Activated CD4-positive, alpha-beta T cell treated with anti-CD3 and anti-CD28 coated beads, Interleukin-2, amount 50 U/mL, for 1 hour (primary cell): ENCODE measurements around the gene THBS2.
"Not testable (repeated sequence)": the region's sequence is repeated elsewhere in the genome, so short reads cannot be mapped to it uniquely, and the experiment has no call there.

Experiments
- DNase-seq: peaks from one replicate; pipeline ENCODE4 v3.0.0-alpha.2; 2020

Gene THBS2

DNA sequence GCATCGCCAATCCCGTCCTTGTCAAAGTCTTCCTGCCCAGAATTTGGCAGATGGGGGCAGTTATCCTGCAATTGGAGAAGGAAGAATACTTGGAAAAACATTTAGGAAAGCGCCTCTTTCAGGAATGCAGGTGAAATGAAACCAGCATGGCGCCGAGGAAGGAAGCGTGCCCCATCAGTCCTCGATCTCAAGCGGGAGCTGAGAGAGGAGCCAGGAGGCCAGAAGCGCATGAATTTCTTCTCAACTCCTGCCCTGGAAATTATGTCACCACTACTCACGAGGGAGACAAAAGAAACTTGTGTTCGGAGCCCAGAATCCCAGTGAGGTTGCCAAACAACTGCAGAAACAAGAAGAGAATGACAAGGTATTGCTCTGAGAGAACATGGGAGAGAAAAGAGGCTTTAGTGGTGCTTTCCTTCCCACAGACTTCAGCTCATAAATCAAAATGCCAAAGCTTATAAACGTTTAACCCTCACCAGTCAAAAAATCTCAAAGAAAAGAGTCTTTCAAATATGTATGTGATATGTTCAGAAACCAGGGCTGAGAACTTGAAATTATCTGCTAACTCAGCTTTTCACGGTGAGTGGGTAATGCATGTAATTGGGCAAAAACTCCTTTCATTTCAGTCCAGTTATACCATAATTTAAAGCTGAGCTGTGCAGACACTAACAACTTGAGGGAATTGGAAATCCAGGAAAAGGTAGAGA, 23.9 kb downstream of the THBS2 start:
- no peak for DNase-seq

DNA sequence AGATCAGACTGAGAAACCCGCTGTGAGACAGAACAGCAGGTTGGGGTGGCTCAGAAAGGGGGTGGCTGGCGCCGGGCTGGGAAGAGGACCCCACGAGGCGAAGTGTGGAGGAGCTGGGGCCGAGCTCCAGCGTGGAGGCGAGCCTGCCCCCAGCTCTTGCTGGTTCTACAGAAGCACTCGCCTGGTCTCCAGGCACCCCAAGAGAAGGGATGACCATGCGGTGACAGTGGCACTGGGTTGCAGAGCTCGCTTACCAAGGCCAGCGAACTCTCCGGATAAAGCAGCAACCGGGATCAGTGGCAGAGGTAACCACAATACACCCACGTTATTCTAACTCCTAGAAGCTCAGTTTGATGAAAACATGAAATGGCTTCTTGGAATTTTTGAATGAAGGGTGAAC, 26.5 kb downstream of the THBS2 start:
- DNase-seq: no peak

DNA sequence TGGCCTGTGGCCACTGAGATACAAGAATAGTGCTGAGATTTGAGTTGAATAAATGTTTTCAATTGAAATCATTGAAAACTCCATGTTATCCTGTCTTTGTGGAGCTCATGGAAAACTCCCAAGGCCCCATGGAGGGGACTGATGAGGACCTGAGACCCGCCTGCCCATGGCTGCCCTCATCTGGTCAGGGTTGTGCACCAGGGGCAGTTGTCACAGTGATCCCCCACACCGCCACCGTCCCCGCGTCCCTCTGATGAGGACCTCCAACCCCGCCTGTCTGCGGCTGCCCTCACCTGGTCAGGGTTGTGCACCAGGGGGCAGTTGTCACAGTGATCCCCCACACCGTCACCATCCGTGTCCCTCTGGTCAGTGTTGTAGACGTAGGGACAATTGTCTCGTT, 27.8 kb downstream of the THBS2 start:
- no peak for DNase-seq

DNA sequence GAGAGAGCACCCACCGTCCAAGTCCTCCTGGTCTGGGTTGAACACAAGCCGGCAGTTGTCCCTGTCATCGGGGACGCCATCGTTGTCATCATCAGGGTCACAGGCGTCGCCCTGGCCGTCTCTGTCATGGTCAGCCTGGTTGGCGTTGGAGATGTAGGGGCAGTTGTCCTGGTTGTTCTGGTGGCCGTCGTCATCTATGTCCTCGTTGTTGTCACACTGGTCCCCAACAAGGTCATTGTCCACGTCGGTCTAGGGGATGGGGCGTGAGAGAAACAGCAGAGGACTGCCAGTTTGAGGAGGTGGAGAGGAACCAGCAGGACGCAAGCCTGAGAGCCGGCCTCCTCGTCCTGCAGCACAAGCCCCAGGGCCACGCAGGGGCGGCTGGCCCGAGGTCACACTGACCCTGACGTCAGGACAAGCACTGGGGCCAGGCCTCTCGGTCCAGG, 28.5 kb downstream of the THBS2 start:
- no peak for DNase-seq

DNA sequence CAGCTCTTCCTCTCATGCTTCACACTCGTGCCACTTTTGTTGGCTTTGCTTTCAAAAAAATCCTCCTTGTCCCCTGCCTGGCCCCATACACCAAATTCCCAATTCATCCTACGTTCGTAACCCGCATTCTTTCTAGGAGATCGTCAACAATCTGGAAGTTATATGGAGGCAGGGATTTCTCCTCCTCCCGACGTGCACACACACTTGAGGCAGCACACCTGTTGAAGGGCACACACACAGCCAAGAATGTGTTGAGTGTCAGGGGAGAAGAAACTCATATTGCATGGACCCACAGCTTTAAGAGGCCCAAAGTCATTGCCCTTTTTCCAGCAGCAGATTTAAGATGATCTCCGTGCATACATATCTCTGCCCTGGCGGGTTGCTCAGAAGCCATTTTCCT, 28.9 kb downstream of the THBS2 start:
- no peak for DNase-seq

DNA sequence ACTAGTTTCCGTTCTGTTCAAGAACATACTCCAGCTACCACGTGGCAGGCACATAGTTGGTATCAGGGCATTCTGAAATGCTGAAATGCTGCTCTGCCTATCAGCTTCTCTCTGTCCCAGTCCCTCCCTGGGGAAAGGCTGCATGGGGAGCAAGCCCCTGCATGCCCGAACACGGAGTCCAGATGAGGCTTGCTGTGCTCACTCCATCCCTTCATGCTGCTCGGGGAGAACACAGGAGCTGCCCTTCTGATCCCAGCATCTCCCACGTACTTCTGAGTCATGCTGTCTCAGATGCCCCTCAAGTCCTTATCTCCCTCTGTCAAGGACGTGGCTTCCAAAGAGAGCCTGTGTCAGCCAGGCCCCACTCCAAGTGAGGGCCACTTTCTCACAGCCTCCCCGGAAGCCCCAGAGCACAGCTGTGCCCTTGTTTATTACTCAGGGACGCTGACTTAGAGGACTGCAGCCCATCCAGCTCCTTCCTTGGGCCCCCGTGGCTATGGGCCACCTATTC, 29.4 kb downstream of the THBS2 start:
- DNase-seq: no peak

DNA sequence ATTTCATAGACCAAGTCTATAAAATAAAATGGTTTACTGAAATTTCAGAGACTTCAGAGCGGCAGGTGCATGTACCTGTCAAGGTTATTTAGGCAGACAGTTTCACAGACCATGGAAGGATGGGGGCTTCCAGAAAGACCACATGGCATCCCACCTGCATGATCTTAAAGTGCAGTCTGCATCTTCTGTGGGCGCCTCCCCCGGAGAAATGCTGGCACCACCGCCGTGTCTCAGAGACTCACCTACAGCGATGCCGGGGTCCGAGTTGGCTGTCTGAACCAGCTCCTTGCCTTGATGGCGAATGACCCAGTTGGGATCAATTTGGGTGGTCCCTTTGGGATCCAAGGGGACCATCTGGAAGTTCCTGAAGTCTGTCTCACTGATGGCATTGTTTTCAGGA, 30.6 kb downstream of the THBS2 start:
- DNase-seq: no peak

DNA sequence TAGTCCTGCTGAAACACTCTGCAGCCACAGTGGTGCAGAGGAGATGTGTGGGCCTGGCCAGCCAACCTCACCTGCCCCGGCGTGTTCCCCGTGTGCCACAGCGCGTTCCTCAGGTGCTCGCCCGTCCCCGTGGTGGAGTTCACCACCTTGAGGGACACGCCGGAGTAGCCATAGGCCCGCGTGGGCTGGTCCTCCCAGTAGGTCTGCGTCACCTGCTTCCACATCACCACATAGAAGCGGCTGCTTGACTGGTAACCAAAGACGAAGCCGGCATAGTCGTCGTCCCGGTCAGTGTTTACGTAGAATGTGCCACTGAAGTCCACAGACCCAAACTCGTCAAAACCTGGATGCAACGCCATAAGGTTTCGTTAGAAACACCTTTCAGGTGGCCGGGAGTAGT, 31.5 kb downstream of the THBS2 start:
- no peak for DNase-seq

DNA sequence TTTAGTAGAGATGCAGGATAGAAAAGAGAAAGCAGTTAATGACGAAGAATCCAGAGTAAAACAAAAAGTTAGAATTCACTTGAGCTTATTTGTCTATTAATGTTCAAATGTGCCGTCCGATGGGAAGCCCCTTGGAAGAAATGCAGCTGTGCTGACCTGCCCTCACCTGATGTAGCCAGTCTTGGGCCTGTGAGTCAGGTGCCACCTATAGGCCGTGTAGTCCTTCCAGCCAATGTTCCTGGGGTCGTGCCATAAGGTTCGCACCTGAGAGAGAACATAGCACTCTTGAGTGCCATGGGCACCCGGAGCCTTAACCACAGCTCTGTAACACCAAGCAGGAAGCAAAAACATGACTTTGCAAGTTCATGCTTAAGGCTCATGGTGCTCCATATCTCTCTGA, 32.4 kb downstream of the THBS2 start:
- DNase-seq: no peak

DNA sequence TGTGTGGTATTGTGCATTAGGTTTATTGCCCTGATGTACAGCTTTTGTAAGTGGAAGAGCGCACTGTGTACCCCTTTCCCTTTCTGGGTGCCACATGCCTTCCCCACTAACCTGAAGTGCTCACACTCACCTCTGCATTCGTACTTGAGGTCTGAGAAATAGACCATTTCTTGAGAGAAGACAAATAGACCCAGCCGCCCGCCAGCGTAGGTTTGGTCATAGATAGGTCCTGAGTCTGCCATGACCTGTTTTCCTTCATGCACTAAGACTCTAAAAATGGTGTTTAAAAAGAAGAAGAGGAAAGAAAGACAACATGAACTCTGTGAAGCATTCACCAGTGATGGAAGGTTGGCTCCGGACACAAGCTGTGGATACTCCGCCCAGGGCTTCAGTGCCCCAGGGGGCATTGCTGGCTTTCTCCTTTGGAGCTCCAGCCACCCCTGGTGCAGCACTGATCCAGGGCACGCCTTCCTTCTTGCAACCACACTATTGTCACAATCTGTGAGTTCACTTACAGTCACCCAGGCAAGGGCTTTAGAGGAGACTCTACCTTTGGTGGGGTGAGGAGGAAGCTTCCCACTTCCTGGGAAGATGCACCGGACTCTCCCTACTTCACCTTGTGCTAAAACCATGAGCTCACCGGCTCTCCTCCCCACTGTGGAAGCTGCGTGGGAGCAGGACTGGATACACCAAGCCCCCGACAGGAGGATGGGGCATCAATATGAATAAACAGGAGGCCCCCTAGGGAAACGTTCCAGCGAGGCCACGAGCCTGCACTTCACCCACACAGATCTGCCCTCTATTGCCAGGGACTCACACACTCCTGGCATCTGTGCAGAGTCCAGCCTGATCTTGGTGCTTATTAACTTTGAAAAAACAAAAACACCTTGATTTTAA, 33.3 kb downstream of the THBS2 start:
- no peak for DNase-seq

DNA sequence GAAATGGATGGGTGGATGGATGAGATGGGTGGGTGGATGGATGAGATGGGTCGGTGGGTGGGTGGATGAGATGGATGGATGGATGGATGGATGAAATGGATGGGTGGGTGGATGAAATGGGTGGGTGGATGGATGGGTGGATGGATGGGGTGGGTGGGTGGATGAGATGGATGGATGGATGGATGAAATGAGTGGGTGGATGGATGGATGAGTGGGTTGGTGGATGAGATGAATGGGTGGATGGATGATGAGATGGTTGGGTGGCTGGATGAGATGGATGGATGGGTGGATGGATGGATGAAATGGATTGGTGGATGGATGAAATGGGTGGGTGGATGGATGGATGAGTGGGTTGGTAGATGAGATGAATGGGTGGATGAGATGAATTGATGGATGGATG, 35.7 kb downstream of the THBS2 start:
- no peak for DNase-seq

DNA sequence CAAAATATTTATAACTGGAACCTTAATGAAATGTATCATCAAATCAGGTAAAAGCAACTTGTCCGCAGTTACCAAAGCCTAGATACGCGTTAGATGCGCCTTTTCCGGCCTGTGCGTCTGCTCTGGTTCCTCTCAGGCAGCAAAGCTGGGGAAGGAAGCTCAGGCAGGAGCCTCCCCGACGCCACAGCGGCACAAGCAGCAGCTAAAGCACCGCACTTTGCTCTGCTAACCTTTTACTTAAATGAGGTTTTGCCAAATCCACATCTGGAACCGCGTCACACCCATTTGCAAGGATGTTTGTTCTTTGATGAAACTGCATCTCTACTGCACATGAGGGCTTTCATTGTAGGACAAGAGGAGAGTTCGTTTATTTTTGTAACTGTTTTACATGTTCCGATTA, 36.8 kb downstream of the THBS2 start:
- no peak for DNase-seq

DNA sequence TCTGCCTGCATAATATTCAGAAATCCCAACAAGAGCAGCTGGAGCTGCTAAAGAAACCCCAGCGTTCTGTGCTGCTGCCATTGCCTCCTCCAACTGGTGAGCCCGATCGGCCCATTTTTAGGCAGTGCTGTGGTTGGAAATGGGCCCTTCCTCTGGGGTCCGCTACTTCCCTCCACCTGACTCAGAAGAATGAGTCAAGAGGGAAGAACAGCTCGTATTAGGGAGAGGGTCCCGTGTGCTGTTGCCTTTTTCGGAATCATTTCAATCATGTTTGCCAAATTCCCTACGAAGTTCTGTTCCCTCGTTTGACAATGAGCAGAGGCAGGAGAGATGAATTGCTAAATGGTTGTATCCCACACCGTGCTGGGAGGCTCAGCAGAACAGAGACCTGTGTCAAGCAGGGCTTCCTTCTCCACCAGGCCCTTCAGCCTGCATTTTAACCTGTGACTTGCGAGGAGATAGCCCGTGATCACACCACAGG, 38.4 kb downstream of the THBS2 start:
- DNase-seq: no peak

DNA sequence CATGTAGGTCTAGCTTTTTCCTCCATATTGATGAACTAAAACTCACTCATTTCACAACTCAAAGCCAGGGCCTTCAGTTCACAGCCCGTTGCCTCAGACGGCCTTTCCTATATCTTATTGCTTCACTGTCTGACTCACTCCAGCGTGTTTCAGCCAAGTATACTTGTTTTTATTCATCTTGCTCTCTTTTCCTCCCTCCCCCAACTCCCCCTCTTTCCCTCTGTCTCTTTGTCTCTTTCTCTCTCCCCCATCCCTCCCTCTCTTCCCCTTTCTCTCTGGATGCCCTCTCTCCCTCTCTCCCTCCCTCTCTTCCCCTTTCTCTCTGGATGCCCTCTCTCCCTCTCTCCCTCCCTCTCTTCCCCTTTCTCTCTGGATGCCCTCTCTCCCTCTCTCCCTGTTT, 38.9 kb downstream of the THBS2 start:
- DNase-seq: not testable (repeated sequence)

DNA sequence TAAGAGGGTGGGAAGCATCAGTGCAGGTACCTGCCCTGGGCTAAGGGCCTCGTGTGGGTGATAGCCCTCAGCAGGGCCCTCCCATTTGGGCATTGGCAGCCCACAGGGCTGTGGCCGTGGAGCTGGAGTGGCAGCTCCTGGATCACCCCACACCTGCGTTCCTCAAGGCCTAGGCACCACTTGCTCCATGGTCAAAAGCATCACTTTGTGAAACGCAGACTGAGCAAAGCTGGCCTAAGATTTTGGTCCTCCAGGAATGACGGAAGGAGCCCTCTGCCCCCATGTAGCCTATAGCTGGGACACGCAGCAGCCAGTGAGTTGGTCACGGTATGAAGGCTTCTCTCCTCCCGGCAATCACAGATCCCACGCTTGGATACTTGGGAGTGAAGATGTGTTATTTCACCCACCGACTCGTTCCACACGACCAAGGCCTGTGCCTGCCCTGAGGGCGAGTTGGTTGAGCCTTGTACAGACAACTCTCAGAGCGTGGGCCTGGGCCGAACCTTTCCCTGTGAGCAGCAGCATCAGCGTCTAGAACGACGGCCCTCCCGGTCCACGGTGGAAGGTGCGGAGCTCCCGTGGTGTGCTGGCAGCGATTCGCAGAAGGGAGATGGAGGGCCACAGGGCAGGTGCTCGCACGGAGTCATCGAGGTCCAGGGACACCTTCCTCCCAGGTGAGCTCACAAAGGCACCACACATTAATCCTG, 39.7 kb downstream of the THBS2 start:
- no peak for DNase-seq

DNA sequence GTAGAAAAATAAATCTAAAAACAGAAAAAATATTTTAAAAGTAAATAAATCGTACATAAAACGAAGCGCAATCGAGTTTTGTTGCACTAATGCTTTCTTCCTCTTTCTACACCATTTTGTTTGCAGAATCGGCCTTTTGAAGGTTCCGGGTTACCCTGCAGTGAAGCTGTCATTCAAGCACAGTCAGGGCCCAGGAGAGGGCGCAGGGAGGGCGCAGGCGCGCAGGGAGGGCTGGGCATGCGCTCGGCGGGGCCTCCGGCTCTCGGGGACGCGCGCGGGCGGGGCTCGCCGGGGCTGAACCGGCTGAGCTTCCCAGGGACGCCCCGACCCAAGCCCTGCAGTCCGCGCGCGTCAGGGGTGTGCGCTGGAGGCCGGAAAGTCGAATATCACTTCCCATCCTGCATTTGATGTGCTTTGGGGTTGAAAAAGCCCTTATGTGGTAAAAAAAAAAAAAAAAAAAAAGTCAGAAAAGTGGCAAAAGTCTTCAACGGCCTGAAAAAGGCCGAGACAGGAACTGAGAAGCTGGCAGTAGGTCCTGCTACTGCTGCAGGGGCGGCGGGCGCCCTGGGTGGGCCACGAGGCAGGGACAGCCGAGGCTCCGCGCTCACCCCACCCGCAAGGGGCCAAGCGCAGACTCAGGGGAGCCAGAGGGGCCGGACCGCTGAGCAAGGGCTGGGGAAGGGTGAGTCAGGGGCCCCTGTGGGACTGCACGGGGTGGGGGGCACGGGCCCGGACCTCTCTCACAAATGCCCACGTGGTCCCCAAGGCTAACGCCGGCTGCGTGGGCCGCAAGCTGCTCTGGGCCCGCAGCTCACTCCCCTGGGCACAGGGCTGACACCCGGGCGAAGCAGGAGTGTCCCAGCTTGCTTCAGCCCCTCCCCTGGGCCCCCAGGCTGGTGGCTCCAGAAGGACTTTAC, 40.5 kb downstream of the THBS2 start:
- peak; percentile 84 for DNase-seq

DNA sequence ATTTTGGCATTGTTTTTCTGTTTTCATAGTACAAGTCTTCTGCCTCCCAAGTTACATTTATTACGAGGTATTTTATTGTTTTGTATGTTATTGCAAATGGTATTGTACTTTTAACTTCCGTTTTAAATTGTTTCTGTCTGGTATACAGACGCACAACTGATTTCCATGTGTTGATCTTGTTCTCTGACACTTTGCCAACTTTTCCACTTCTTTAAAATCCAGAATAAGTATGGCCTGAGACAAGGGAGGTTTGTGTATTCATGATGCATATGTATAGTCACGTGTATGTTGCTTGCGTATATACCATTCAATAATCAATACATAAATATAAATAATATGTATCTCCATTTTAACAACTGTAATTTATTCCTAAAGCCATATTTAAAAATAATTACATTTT, 41.2 kb downstream of the THBS2 start:
- no peak for DNase-seq

DNA sequence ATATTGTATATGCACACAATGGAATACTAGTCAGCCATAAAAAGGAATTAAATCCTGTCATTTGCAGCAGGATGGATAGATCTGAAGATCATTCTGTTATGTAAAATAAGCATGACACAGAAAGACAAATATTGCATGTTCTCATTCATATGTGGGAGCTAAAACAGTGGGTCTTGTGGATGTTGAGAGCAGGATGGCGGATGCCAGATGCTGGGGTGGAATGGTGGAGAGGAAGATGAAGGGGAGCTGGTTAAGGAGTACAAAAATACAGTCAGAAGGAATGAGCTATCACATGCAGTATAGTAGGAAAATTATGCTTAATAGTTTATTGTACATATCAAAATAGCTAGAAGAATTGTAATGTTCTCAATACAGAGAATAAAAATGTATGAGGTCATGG, 41.8 kb downstream of the THBS2 start:
- no peak for DNase-seq

DNA sequence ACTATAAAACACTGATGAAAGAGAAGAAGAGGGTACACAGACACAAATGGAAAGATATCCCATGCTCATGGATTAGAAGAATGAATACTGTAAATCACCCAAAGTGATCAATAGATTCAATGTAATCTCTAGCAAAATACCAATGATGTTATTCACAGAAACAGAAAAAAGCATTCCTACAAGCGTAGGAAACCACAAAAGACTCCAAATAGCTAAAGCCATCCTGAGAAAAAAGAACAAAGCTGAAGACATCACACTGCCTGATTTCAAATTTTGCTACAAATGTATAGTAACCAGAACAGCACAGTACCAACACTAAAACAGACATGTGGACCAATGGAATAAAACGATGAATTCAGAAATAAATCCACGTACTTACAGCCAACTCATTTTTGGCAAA, 43.0 kb downstream of the THBS2 start:
- DNase-seq: no peak

DNA sequence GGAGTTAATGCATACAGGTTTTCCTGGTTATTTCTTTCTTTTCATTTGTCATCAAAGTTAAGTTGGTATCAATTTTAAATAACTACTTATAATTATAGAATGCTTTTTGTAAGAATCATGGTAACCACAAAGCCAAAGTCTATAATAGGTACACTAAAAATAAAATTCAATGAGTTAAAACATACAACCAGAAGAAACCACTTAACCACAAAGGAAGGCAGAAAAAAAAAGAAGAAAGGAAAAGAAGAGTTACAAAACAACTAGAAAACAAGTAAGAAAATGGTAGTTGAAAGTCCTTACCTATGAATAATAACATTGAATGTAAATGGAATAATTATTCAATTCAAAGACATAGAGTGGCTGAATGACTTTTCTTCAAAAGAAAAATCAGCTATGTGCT, 45.6 kb downstream of the THBS2 start:
- DNase-seq: no peak

DNA sequence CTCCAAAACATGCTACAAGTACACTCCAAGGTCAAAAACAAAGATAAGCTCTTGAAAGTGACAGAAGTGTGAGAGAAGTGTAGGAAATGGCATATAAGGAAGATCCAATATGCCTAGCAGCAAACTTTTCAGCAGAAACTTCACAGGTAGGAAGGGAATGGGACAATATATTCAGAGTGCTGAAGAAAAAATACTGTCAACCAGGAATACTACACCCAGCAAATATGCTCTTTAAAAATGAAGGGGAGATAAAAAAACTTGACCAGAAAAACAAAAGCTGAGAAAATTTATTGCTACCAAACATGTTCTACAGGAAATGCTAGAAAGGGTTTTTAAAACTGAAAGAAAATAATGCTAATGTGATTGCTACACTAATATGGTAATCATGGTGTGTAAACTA, 46.2 kb downstream of the THBS2 start:
- DNase-seq: no peak
